Measurements from ENCODE around the gene LIPC.

The LIPC gene

DNA sequence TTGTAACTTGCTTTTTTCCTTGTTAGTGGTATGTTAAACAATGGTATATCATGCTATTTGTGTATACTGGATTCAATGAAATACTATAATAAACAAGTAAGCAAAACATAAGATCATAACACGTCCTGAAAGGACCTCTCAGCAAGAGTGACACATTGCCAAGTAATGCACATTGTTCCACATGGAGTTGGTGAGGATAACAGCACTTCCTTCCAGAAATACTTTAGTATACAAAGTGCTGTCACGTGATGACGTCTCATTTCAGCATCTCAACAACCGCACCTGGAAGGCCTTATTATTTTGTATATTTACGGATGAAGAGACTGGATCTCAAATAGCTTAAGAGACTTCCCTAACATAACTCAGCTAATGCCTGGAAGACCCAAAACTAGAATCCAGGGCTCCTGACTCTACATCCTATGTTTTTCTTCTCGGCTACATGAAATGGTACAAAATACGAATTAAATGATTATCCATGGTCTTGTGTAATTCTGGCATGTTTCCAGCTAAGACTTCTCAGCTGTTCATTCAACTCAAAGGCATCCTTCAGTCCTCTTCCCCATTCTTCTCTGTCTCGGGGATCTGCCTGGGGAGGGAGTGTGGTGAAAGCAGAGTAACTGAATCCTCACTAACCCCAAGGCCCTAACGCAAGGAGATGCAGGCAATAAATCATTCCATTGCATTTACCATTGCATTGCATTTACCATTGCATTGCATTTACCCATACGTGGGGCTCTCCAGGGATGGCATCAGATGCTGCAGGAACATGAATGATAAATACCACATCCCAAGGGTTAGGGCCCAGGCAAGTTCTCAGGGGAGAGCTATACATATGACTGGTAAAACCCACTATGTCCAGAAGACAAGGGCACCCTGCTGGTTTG is 79.2 kb downstream of the LIPC start:
- Histone ChIP-seq H3K27ac (ENCODE audit: low read depth, low read length) (no peak overlapping the region), H3K4me1 (ENCODE audit: control insufficient read depth, insufficient read depth, low read length) (no peaks in the 10 kb centered on the region), H3K9ac (ENCODE audit: low read length) (no peak overlapping the region)

GRCh38 chr15:58511599-58511987 is 79.8 kb downstream of the LIPC start:
- no peaks in the 10 kb centered on the region for H3K36me3 ChIP-seq (ENCODE audit: control insufficient read depth, insufficient read depth, low read length)
- no peak overlapping the region for H3K9ac ChIP-seq (ENCODE audit: low read length)
- H3K27ac ChIP-seq (ENCODE audit: low read depth, low read length): no peak overlapping the region
- no peaks in the 10 kb centered on the region for H3K4me1 ChIP-seq (ENCODE audit: control insufficient read depth, insufficient read depth, low read length)
- H3K27me3 ChIP-seq (ENCODE audit: control insufficient read depth, insufficient read depth, low read length): no peaks in the 10 kb centered on the region
- H3K4me3 ChIP-seq (ENCODE audit: low read depth, low read length): no peak overlapping the region
- 0 out of 2 replicates have a peak, but pooled peaks cover 6% of the 10 kb centered on the region for H3K9me3 ChIP-seq (ENCODE audit: control insufficient read depth, insufficient read depth, low read depth, low read length)

More for the DNA sequence above, 79.2 kb downstream of the LIPC start:
- no peaks in the 10 kb centered on the region for H3K36me3 ChIP-seq (ENCODE audit: control insufficient read depth, insufficient read depth, low read length)
- H3K27me3 ChIP-seq (ENCODE audit: control insufficient read depth, insufficient read depth, low read length): no peaks in the 10 kb centered on the region
- 0 out of 2 replicates have a peak, but pooled peaks cover 5% of the 10 kb centered on the region for H3K9me3 ChIP-seq (ENCODE audit: control insufficient read depth, insufficient read depth, low read depth, low read length)
- H3K4me3 ChIP-seq (ENCODE audit: low read depth, low read length): no peak overlapping the region

DNA sequence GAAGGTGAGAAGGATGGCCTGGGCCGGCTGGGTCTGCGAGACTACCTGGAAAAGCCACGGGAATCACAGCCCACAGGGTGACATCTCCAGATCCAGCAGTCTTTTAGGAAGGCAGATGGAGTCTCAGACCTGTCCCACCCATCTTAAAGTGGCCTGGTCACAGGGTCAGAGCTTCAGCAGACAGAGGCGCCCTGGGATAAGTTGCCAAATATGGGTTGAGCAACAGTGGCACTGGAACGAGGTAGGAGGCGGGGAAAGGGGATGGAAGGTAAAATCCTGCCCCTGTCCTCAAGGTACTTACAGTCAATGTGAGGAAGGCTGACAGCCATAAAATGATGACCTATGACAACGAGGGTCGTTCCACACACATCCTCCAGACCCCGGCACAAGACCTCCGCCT is 80.7 kb downstream of the LIPC start:
- Histone ChIP-seq H3K9ac (ENCODE audit: low read length) (no peak overlapping the region), H3K36me3 (ENCODE audit: control insufficient read depth, insufficient read depth, low read length) (no peaks in the 10 kb centered on the region), H3K27ac (ENCODE audit: low read depth, low read length) (no peak overlapping the region), H3K4me1 (ENCODE audit: control insufficient read depth, insufficient read depth, low read length) (no peaks in the 10 kb centered on the region), H3K4me3 (ENCODE audit: low read depth, low read length) (no peak overlapping the region), H3K9me3 (ENCODE audit: control insufficient read depth, insufficient read depth, low read depth, low read length) (0 out of 2 replicates have a peak, but pooled peaks cover 6% of the 10 kb centered on the region), H3K27me3 (ENCODE audit: control insufficient read depth, insufficient read depth, low read length) (no peaks in the 10 kb centered on the region)

DNA sequence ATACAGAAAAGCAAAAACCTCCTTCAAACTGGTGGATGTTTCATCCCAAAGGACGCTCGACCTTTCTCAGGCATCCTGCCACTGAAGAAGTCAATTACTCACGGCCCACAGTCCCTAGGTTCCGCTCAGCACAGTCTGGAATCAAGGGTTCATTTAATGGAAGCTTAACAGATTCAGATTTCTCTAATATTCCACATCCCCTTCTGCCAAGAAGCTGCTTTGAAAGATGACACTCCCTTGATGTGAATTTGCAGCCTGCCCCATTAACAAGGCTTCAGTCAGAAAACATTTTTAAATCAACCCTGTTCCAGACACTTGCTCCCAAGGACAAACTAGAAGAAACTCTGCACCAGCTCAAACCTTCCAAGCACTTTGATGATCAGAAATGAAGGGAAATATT is 81.2 kb downstream of the LIPC start:
- Histone ChIP-seq H3K36me3 (ENCODE audit: control insufficient read depth, insufficient read depth, low read length) (no peaks in the 10 kb centered on the region), H3K9ac (ENCODE audit: low read length) (no peak overlapping the region), H3K27me3 (ENCODE audit: control insufficient read depth, insufficient read depth, low read length) (no peaks in the 10 kb centered on the region), H3K9me3 (ENCODE audit: control insufficient read depth, insufficient read depth, low read depth, low read length) (0 out of 2 replicates have a peak, but pooled peaks cover 6% of the 10 kb centered on the region), H3K27ac (ENCODE audit: low read depth, low read length) (no peak overlapping the region), H3K4me3 (ENCODE audit: low read depth, low read length) (no peak overlapping the region), H3K4me1 (ENCODE audit: control insufficient read depth, insufficient read depth, low read length) (no peaks in the 10 kb centered on the region; the same call in 1 of the 2 replicates)

- Histone ChIP-seq H3K4me3 (ENCODE audit: low read depth, low read length) (no peak overlapping the region), H3K4me1 (ENCODE audit: control insufficient read depth, insufficient read depth, low read length) (no peaks in the 10 kb centered on the region; the same call in 1 of the 2 replicates), H3K27ac (ENCODE audit: low read depth, low read length) (no peak overlapping the region), H3K27me3 (ENCODE audit: control insufficient read depth, insufficient read depth, low read length) (no peaks in the 10 kb centered on the region), H3K36me3 (ENCODE audit: control insufficient read depth, insufficient read depth, low read length) (no peaks in the 10 kb centered on the region), H3K9ac (ENCODE audit: low read length) (no peak overlapping the region), H3K9me3 (ENCODE audit: control insufficient read depth, insufficient read depth, low read depth, low read length) (0 out of 2 replicates have a peak, but pooled peaks cover 6% of the 10 kb centered on the region)
Observed at GRCh38 chr15:58513726-58514336, 82.0 kb downstream of the LIPC start.

DNA sequence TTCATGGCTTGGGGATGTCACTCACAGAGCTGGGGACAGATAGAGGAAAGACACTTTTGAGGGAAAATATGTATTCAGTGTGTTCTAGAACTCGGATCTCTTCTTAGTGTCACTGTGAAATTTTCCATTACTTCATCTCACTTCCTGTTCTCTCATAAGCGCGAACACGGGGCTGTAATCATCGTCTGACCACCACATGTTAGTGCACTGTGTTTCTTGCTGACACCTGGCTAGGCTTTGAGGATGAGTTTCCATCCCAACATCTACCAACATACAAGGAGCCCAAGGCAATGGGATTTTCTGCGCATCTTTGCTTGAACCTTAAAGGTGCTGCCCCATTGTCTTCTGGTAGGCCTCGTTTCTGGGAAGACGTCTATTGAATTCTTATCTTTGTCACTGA is 84.0 kb downstream of the LIPC start:
- Histone ChIP-seq H3K4me3 (ENCODE audit: low read depth, low read length) (no peak overlapping the region), H3K4me1 (ENCODE audit: control insufficient read depth, insufficient read depth, low read length) (peaks cover 9% of the 10 kb centered on the region; the same call in 1 of the 2 replicates)

GRCh38 chr15:58517252-58517681 is 85.5 kb downstream of the LIPC start:
- no peaks in the 10 kb centered on the region for H3K36me3 ChIP-seq (ENCODE audit: control insufficient read depth, insufficient read depth, low read length)
- peaks cover 22% of the 10 kb centered on the region; the same call in 1 of the 2 replicates for H3K4me1 ChIP-seq (ENCODE audit: control insufficient read depth, insufficient read depth, low read length)
- no peaks in the 10 kb centered on the region for H3K27me3 ChIP-seq (ENCODE audit: control insufficient read depth, insufficient read depth, low read length)
- no peak overlapping the region for H3K9ac ChIP-seq (ENCODE audit: low read length)
- H3K4me3 ChIP-seq (ENCODE audit: low read depth, low read length): no peak overlapping the region
- 0 out of 2 replicates have a peak, but pooled peaks cover 6% of the 10 kb centered on the region for H3K9me3 ChIP-seq (ENCODE audit: control insufficient read depth, insufficient read depth, low read depth, low read length)
- H3K27ac ChIP-seq (ENCODE audit: low read depth, low read length): no peak overlapping the region

More for the DNA sequence above, 84.0 kb downstream of the LIPC start:
- Histone ChIP-seq H3K27me3 (ENCODE audit: control insufficient read depth, insufficient read depth, low read length) (no peaks in the 10 kb centered on the region), H3K27ac (ENCODE audit: low read depth, low read length) (no peak overlapping the region), H3K9me3 (ENCODE audit: control insufficient read depth, insufficient read depth, low read depth, low read length) (0 out of 2 replicates have a peak, but pooled peaks cover 6% of the 10 kb centered on the region), H3K36me3 (ENCODE audit: control insufficient read depth, insufficient read depth, low read length) (no peaks in the 10 kb centered on the region), H3K9ac (ENCODE audit: low read length) (no peak overlapping the region)

DNA sequence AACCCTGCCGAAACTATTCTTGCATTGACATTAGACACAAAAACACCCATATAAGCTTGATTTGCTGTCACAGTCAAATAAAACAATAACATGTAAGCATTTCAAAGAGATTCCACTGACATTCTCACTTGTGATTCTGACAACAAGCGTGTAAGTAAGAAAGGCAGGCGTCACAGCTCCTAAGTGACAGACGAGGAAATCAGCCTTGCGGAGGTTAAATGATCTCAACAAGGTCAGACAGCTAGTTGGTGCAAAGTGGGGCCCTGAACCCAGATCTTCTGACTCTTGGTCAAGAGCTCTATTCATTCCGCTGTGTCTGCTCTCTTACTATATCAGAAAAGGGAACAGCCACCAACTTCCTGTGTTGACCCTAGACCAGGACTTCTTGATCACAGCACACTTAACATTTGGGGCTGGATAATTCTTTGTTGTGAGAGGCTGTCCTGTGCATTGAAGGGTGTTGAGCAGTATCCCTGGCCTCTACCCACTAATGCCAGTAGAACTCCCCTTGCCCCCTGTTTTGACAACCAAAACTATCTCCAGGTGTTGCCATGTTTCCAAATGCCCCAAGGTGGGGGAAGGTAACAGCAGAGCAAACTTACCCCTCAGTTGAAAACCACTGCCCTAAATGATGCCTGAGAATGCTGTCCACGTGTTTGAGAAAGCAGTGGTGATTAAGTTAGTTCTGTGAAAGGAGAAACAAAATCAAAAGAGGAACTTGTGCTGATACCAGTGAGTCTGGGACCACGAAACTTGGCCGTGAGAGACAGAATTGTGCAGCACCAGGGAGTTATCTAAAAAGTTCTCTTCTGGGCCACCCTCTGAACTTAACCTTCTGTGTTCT is 86.1 kb downstream of the LIPC start:
- Histone ChIP-seq H3K4me3 (ENCODE audit: low read depth, low read length) (no peak overlapping the region), H3K9ac (ENCODE audit: low read length) (no peak overlapping the region), H3K36me3 (ENCODE audit: control insufficient read depth, insufficient read depth, low read length) (no peaks in the 10 kb centered on the region), H3K27ac (ENCODE audit: low read depth, low read length) (no peak overlapping the region), H3K9me3 (ENCODE audit: control insufficient read depth, insufficient read depth, low read depth, low read length) (0 out of 2 replicates have a peak, but pooled peaks cover 6% of the 10 kb centered on the region), H3K4me1 (ENCODE audit: control insufficient read depth, insufficient read depth, low read length) (peaks cover 26% of the 10 kb centered on the region; the same call in 1 of the 2 replicates), H3K27me3 (ENCODE audit: control insufficient read depth, insufficient read depth, low read length) (no peaks in the 10 kb centered on the region)

- peaks cover 26% of the 10 kb centered on the region; the same call in 1 of the 2 replicates for H3K4me1 ChIP-seq (ENCODE audit: control insufficient read depth, insufficient read depth, low read length)
- H3K9me3 ChIP-seq (ENCODE audit: control insufficient read depth, insufficient read depth, low read depth, low read length): 0 out of 2 replicates have a peak, but pooled peaks cover 6% of the 10 kb centered on the region
- H3K27me3 ChIP-seq (ENCODE audit: control insufficient read depth, insufficient read depth, low read length): no peaks in the 10 kb centered on the region
- H3K9ac ChIP-seq (ENCODE audit: low read length): no peak overlapping the region
- H3K4me3 ChIP-seq (ENCODE audit: low read depth, low read length): no peak overlapping the region
- no peak overlapping the region for H3K27ac ChIP-seq (ENCODE audit: low read depth, low read length)
- H3K36me3 ChIP-seq (ENCODE audit: control insufficient read depth, insufficient read depth, low read length): no peaks in the 10 kb centered on the region
Observed at GRCh38 chr15:58518626-58519025, 86.8 kb downstream of the LIPC start.

- Histone ChIP-seq H3K27me3 (ENCODE audit: control insufficient read depth, insufficient read depth, low read length) (no peaks in the 10 kb centered on the region), H3K27ac (ENCODE audit: low read depth, low read length) (no peak overlapping the region), H3K4me3 (ENCODE audit: low read depth, low read length) (no peak overlapping the region)
Observed at GRCh38 chr15:58519516-58519915, 87.7 kb downstream of the LIPC start.

More at GRCh38 chr15:58519516-58519915, 87.7 kb downstream of the LIPC start:
- no peak overlapping the region for H3K9ac ChIP-seq (ENCODE audit: low read length)
- 0 out of 2 replicates have a peak, but pooled peaks cover 6% of the 10 kb centered on the region for H3K9me3 ChIP-seq (ENCODE audit: control insufficient read depth, insufficient read depth, low read depth, low read length)
- H3K4me1 ChIP-seq (ENCODE audit: control insufficient read depth, insufficient read depth, low read length): peaks cover 26% of the 10 kb centered on the region; the same call in 1 of the 2 replicates
- no peaks in the 10 kb centered on the region for H3K36me3 ChIP-seq (ENCODE audit: control insufficient read depth, insufficient read depth, low read length)

Measured in HUES6 (cell line).